Astrocyte (in vitro differentiated cells and primary cell): ENCODE data around the gene GGCX. TPM values are rescaled to one million over a fixed set of nuclear protein-coding genes. Genes with fewer than 3 reads are reported as not detected.

Experiments used
- DNase-seq: peaks from one replicate; pipeline ENCODE4 v3.0.0-alpha.2; 2010; ENCODE audit warnings: low read depth
- FAIRE-seq: peaks from 2 replicates; lab custom pipeline; 2011; peaks lifted over from hg19 to GRCh38; lab: Jason Lieb, UNC
- H2AFZ ChIP-seq: 2 replicates; pipeline ENCODE4 v1.6.0; 2012; ENCODE audit warnings: low read depth, low read length, inconsistent platforms
- H3K27ac ChIP-seq: 2 replicates; pipeline ENCODE4 v1.5.1; 2011; ENCODE audit warnings: low read depth, low read length, inconsistent platforms
- H3K27me3 ChIP-seq: 2 replicates; pipeline ENCODE4 v1.6.0; 2011; ENCODE audit warnings: low read length, inconsistent platforms; ENCODE audit not compliant: insufficient read depth
- H3K36me3 ChIP-seq: 2 replicates; pipeline ENCODE4 v1.5.1; 2011; ENCODE audit warnings: low read length, inconsistent platforms; ENCODE audit not compliant: insufficient read depth
- H3K4me1 ChIP-seq: 2 replicates; pipeline ENCODE4 v1.5.1; 2011; ENCODE audit warnings: low read length, inconsistent platforms; ENCODE audit not compliant: insufficient read depth
- H3K4me2 ChIP-seq: 2 replicates; pipeline ENCODE4 v1.6.0; 2012; ENCODE audit warnings: low read length, inconsistent platforms
- H3K4me3 ChIP-seq: 2 replicates; pipeline ENCODE4 v1.5.1; 2011; ENCODE audit warnings: low read depth, mild to moderate bottlenecking, low read length, inconsistent platforms; ENCODE audit not compliant: insufficient read depth
- H3K79me2 ChIP-seq: 2 replicates; pipeline ENCODE4 v1.6.0; 2012; ENCODE audit warnings: mild to moderate bottlenecking, low read length, inconsistent platforms; ENCODE audit not compliant: insufficient read depth
- H3K9ac ChIP-seq: 2 replicates; pipeline ENCODE4 v1.6.0; 2012; ENCODE audit warnings: mild to moderate bottlenecking, low read length, inconsistent platforms
- H3K9me3 ChIP-seq: 2 replicates; pipeline ENCODE4 v1.5.1; 2012; ENCODE audit warnings: low read depth, mild to moderate bottlenecking, low read length, inconsistent platforms; ENCODE audit not compliant: insufficient read depth
- H4K20me1 ChIP-seq: 2 replicates; pipeline ENCODE4 v1.6.0; 2012; ENCODE audit warnings: low read length, inconsistent platforms; ENCODE audit not compliant: insufficient read depth
- H3K27ac Mint-ChIP-seq: one replicate; pipeline ENCODE4 v1.8.0; 2021; ENCODE audit warnings: mild to moderate bottlenecking, mixed read lengths; ENCODE audit not compliant: unreplicated experiment
- H3K27me3 Mint-ChIP-seq: one replicate; pipeline ENCODE4 v1.8.0; 2021; ENCODE audit warnings: low read depth, mixed read lengths; ENCODE audit not compliant: unreplicated experiment
- H3K36me3 Mint-ChIP-seq: one replicate; pipeline ENCODE4 v1.8.0; 2021; ENCODE audit warnings: low read depth, mixed read lengths; ENCODE audit not compliant: unreplicated experiment
- H3K4me1 Mint-ChIP-seq: one replicate; pipeline ENCODE4 v1.8.0; 2021; ENCODE audit warnings: low read depth, mixed read lengths; ENCODE audit not compliant: unreplicated experiment
- H3K4me3 Mint-ChIP-seq: one replicate; pipeline ENCODE4 v1.8.0; 2021; ENCODE audit warnings: mild to moderate bottlenecking, moderate library complexity, mixed read lengths; ENCODE audit not compliant: unreplicated experiment
- H3K9me3 Mint-ChIP-seq: one replicate; pipeline ENCODE4 v1.8.0; 2021; ENCODE audit warnings: mild to moderate bottlenecking, mixed read lengths; ENCODE audit not compliant: unreplicated experiment
- CTCF ChIP-seq: IDR thresholded peaks from 2 replicates; pipeline ENCODE4 v1.5.1; 2011; ENCODE audit warnings: low read depth, mild to moderate bottlenecking, inconsistent platforms, low read length, moderate library complexity; ENCODE audit not compliant: insufficient read depth
- EZH2 ChIP-seq: IDR thresholded peaks from 2 replicates; pipeline ENCODE4 v1.6.1; 2012; ENCODE audit warnings: mild to moderate bottlenecking, low read length, inconsistent platforms; ENCODE audit not compliant: insufficient read depth
- total RNA-seq: library from RNA; stranded (reverse); gene quantifications from 2 replicates; pipeline ENCODE4 v1.2.1, GENCODE V29; 2021

Gene GGCX
- total RNA-seq, 1 donor from 2014 or later = 79.0 TPM

DNA sequence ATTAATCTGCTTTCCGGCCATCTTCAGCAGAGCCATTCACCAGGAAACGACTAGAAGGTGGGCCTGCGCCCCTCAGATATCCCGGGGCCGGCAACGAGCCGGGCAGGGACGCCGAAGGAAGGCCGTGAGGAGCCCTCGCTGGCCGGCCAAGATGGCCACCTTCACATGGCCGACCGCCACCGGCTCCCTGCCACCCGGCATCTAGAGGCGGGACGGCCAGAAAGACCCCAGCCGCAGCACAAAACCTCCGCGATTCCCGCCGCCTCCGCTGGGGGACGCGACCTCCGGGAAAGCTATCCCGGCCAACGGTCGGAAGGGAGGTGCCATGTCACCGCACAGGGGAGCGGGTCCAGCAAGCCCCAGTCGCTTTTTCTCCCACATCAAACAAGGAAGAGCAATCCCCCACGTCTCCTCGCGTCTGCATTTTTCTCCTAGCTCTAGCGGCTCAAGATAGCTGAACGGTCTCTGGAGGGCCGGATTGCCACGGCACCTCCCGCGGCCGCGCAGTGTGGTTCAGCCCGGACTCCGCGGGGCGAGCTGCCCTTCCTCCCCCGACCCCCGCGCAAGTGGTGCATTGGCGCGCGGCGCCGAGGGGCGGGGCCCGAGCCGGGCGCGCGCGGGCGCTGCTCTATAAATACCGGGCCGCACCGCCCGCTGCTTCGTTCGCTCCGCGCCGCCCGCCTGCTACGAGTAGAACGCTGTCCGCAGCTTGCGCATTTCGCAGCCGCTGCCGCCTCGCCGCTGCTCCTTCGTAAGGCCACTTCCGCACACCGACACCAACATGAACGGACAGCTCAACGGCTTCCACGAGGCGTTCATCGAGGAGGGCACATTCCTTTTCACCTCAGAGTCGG, 22.6 kb downstream of the GGCX start, which contains the start of gene MAT2A:
Gene MAT2A, plus strand, starts transcription at position 662 of the 854 bp plus-strand sequence. Its CDS starts 120 bp downstream, at position 782.
- peak; percentile 82 for DNase-seq
- no peaks in the 10 kb centered on the region for H3K27me3 Mint-ChIP-seq
- peaks cover 30% of the 10 kb centered on the region for H3K36me3 ChIP-seq
- H3K9me3 Mint-ChIP-seq = no peaks in the 10 kb centered on the region
- peak within 1 kb of the TSS; percentile 99 for H3K4me3 ChIP-seq
- H3K9ac ChIP-seq = peak within 1 kb of the TSS; percentile 99
- peaks cover 62% of the 10 kb centered on the region for H3K79me2 ChIP-seq
- peak within 1 kb of the TSS; percentile 93 for H2AFZ ChIP-seq
- peaks cover 29% of the 10 kb centered on the region for H3K4me1 Mint-ChIP-seq
- peak; percentile 54 for TF ChIP-seq CTCF
- TF ChIP-seq EZH2 = no peak
- H3K4me3 Mint-ChIP-seq = peak within 1 kb of the TSS; percentile 91
- H3K27ac ChIP-seq = peak within 1 kb of the TSS; percentile 99
- no peaks in the 10 kb centered on the region for H3K9me3 ChIP-seq
- H3K27ac Mint-ChIP-seq = peak within 1 kb of the TSS; percentile 98
- peak within 1 kb of the TSS; percentile 97 for H3K4me2 ChIP-seq
- H3K27me3 ChIP-seq = no peaks in the 10 kb centered on the region
- peaks cover 22% of the 10 kb centered on the region for H3K36me3 Mint-ChIP-seq
- no peak for FAIRE-seq
- peaks cover 47% of the 10 kb centered on the region for H4K20me1 ChIP-seq
- peaks cover 32% of the 10 kb centered on the region for H3K4me1 ChIP-seq

GRCh38 chr2:85537600-85538506, 23.4 kb downstream of the GGCX start:
- Histone ChIP-seq H2AFZ (peak overlapping the region; percentile 93), H3K4me2 (peak overlapping the region; percentile 97), H3K79me2 (peaks cover 57% of the 10 kb centered on the region), H3K27ac (peak overlapping the region; percentile 99), H3K27me3 (no peaks in the 10 kb centered on the region), H3K9ac (peak overlapping the region; percentile 99), H4K20me1 (peaks cover 38% of the 10 kb centered on the region), H3K4me3 (peak overlapping the region; percentile 99), H3K4me1 (peaks cover 32% of the 10 kb centered on the region), H3K9me3 (no peaks in the 10 kb centered on the region), H3K36me3 (peaks cover 24% of the 10 kb centered on the region)
- FAIRE-seq (no peak), DNase-seq (no peak)
- Mint-ChIP-seq H3K27ac (peak overlapping the region; percentile 98), H3K4me3 (peak overlapping the region; percentile 91), H3K36me3 (peaks cover 18% of the 10 kb centered on the region), H3K27me3 (no peaks in the 10 kb centered on the region), H3K4me1 (peaks cover 29% of the 10 kb centered on the region), H3K9me3 (no peaks in the 10 kb centered on the region)
- TF ChIP-seq EZH2 = no peak
- TF ChIP-seq CTCF = no peak
